ENCODE data around the gene GRIK1. TPM values are rescaled to one million over a fixed set of nuclear protein-coding genes. Genes with fewer than 3 reads are reported as not detected.

Gene GRIK1
- polyA plus RNA-seq, 1 donor from 2014 or later = 8.7 TPM

DNA sequence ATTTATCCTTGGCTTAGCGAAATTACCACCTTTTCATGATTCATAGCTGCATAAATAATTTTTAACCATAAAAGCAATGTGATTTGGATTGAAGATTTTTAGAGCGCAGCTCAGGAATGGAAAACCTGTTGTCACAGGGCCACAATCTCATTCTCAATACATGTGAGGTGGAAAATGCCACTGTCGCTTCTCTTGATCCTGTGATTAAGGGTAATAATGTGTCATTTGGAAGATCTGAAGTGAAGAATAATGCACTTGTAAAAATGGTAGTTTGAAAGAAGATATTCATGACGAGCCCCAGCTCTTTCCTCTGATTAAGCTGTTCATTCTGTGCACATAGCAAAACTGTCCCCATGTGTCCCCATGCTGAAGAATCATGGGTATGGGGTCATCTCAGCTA, 410.7 kb downstream of the GRIK1 start:
- no peak overlapping the region for H2AFZ ChIP-seq (ENCODE audit: low read depth, low read length)
- H3F3A ChIP-seq (ENCODE audit: insufficient read depth, low read length, poor library complexity, severe bottlenecking) = no peaks in the 10 kb centered on the region
- no peaks in the 10 kb centered on the region for H4K20me1 ChIP-seq (ENCODE audit: insufficient read depth)
- no peak overlapping the region for H3K9ac ChIP-seq (ENCODE audit: low read length)
- H3K9me3 ChIP-seq (ENCODE audit: low read length) = no peaks in the 10 kb centered on the region
- no peaks in the 10 kb centered on the region for H3K79me2 ChIP-seq (replicated peaks; ENCODE audit: insufficient read depth, low read length)
- H3K4me2 ChIP-seq (ENCODE audit: low read length) = no peak overlapping the region
- H3K27me3 ChIP-seq (ENCODE audit: insufficient read depth, low read depth, low read length) = no peaks in the 10 kb centered on the region
- H3K36me3 ChIP-seq (ENCODE audit: insufficient read depth, low read length) = no peaks in the 10 kb centered on the region
- no peak for TF ChIP-seq MXI1 (conservative IDR thresholded peaks at IDR 0.05; ENCODE audit: poor library complexity, severe bottlenecking)
- TF ChIP-seq, protein P1, sequence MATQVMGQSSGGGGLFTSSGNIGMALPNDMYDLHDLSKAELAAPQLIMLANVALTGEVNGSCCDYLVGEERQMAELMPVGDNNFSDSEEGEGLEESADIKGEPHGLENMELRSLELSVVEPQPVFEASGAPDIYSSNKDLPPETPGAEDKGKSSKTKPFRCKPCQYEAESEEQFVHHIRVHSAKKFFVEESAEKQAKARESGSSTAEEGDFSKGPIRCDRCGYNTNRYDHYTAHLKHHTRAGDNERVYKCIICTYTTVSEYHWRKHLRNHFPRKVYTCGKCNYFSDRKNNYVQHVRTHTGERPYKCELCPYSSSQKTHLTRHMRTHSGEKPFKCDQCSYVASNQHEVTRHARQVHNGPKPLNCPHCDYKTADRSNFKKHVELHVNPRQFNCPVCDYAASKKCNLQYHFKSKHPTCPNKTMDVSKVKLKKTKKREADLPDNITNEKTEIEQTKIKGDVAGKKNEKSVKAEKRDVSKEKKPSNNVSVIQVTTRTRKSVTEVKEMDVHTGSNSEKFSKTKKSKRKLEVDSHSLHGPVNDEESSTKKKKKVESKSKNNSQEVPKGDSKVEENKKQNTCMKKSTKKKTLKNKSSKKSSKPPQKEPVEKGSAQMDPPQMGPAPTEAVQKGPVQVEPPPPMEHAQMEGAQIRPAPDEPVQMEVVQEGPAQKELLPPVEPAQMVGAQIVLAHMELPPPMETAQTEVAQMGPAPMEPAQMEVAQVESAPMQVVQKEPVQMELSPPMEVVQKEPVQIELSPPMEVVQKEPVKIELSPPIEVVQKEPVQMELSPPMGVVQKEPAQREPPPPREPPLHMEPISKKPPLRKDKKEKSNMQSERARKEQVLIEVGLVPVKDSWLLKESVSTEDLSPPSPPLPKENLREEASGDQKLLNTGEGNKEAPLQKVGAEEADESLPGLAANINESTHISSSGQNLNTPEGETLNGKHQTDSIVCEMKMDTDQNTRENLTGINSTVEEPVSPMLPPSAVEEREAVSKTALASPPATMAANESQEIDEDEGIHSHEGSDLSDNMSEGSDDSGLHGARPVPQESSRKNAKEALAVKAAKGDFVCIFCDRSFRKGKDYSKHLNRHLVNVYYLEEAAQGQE (IDR thresholded peaks at IDR 0.05; ENCODE audit: borderline replicate concordance) = peak; percentile 57
- peak; percentile 80 for TF ChIP-seq POLR2AphosphoS5 (IDR thresholded peaks at IDR 0.05)
- TF ChIP-seq EP300 (conservative IDR thresholded peaks at IDR 0.05; ENCODE audit: poor library complexity, severe bottlenecking) = peak; percentile 37
- peak overlapping the region; percentile 13 for H3K27ac ChIP-seq (ENCODE audit: low read length)
- no peaks in the 10 kb centered on the region for H3K9me2 ChIP-seq (ENCODE audit: insufficient read depth, low read length)
- no peak overlapping the region for H3K4me3 ChIP-seq (ENCODE audit: low read length)

DNA sequence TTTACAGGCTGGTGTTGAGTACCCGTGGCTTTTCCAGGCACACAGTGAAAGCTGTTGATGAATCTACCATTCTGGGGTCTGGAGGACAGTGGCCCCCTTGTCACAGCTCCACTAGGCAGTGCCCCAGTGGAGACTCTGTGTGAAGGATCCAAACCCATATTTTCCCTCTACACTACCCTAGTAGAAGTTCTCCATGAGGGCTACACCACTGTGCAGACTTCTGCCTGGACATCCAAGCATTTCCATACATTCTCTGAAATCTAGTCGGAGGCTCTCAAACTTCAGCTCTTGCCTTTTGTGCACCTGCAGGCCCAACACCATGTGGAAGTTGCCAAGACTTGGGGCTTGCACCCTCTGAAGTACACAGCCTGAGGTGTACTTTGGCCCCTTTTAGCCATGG, 413.3 kb downstream of the GRIK1 start:
- no peak for TF ChIP-seq RAD21 (conservative IDR thresholded peaks at IDR 0.05)
- Histone ChIP-seq H3K36me3 (ENCODE audit: insufficient read depth, low read length) (no peaks in the 10 kb centered on the region), H3K4me2 (ENCODE audit: low read length) (no peak overlapping the region), H3F3A (ENCODE audit: insufficient read depth, low read length, poor library complexity, severe bottlenecking) (no peaks in the 10 kb centered on the region), H3K9me2 (ENCODE audit: insufficient read depth, low read length) (no peaks in the 10 kb centered on the region), H3K4me3 (ENCODE audit: low read length) (no peak overlapping the region), H2AFZ (ENCODE audit: low read depth, low read length) (no peak overlapping the region), H3K9ac (ENCODE audit: low read length) (no peak overlapping the region), H3K79me2 (replicated peaks; ENCODE audit: insufficient read depth, low read length) (no peaks in the 10 kb centered on the region), H3K27ac (ENCODE audit: low read length) (no peak overlapping the region), H3K27me3 (ENCODE audit: insufficient read depth, low read depth, low read length) (no peaks in the 10 kb centered on the region), H4K20me1 (ENCODE audit: insufficient read depth) (no peaks in the 10 kb centered on the region), H3K9me3 (ENCODE audit: low read length) (peaks cover 4% of the 10 kb centered on the region)

DNA sequence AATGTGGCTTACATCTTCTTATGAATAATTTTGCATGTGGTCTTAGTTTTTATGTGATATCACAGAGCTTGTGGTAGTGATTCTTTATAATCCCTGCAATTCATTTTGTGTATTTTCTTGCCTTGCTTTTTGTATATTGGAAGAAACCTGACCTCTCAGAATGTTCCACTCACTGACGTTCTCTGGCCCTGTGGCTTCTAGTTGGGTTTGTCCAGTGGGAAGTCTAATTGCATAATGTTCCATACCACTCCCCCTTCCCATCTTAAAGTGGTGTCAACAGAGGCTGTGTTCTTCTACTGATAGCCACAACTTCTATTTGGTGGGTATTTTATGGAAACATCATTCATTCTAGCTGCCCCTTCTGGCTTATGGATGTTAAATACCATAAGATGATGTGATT, 415.7 kb downstream of the GRIK1 start:
- Histone ChIP-seq H3K27ac (ENCODE audit: low read length) (no peak overlapping the region), H3F3A (ENCODE audit: insufficient read depth, low read length, poor library complexity, severe bottlenecking) (no peaks in the 10 kb centered on the region), H3K27me3 (ENCODE audit: insufficient read depth, low read depth, low read length) (no peaks in the 10 kb centered on the region), H3K9me2 (ENCODE audit: insufficient read depth, low read length) (no peaks in the 10 kb centered on the region), H3K36me3 (ENCODE audit: insufficient read depth, low read length) (no peaks in the 10 kb centered on the region), H3K9me3 (ENCODE audit: low read length) (peaks cover 4% of the 10 kb centered on the region), H4K20me1 (ENCODE audit: insufficient read depth) (no peaks in the 10 kb centered on the region), H2AFZ (ENCODE audit: low read depth, low read length) (no peak overlapping the region), H3K79me2 (replicated peaks; ENCODE audit: insufficient read depth, low read length) (no peaks in the 10 kb centered on the region), H3K4me3 (ENCODE audit: low read length) (no peak overlapping the region), H3K9ac (ENCODE audit: low read length) (no peak overlapping the region), H3K4me2 (ENCODE audit: low read length) (no peak overlapping the region)
- no peak for TF ChIP-seq POLR2AphosphoS5 (IDR thresholded peaks at IDR 0.05)
- TF ChIP-seq, protein P1 (IDR thresholded peaks at IDR 0.05; ENCODE audit: borderline replicate concordance) = no peak
- TF ChIP-seq, protein P2, sequence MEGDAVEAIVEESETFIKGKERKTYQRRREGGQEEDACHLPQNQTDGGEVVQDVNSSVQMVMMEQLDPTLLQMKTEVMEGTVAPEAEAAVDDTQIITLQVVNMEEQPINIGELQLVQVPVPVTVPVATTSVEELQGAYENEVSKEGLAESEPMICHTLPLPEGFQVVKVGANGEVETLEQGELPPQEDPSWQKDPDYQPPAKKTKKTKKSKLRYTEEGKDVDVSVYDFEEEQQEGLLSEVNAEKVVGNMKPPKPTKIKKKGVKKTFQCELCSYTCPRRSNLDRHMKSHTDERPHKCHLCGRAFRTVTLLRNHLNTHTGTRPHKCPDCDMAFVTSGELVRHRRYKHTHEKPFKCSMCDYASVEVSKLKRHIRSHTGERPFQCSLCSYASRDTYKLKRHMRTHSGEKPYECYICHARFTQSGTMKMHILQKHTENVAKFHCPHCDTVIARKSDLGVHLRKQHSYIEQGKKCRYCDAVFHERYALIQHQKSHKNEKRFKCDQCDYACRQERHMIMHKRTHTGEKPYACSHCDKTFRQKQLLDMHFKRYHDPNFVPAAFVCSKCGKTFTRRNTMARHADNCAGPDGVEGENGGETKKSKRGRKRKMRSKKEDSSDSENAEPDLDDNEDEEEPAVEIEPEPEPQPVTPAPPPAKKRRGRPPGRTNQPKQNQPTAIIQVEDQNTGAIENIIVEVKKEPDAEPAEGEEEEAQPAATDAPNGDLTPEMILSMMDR (IDR thresholded peaks at IDR 0.05; ENCODE audit: poor library complexity, severe bottlenecking) = no peak
- no peak for TF ChIP-seq TAF1 (IDR thresholded peaks at IDR 0.05; ENCODE audit: low read depth)
- no peak for TF ChIP-seq EZH2 (IDR thresholded peaks at IDR 0.05; ENCODE audit: borderline replicate concordance, insufficient read depth, low read length, poor library complexity, severe bottlenecking)
- no peak for TF ChIP-seq RAD21 (conservative IDR thresholded peaks at IDR 0.05)
- no peak for TF ChIP-seq EP300 (conservative IDR thresholded peaks at IDR 0.05; ENCODE audit: poor library complexity, severe bottlenecking)
- TF ChIP-seq MXI1 (conservative IDR thresholded peaks at IDR 0.05; ENCODE audit: poor library complexity, severe bottlenecking) = no peak
- no peak for TF ChIP-seq SMC3 (conservative IDR thresholded peaks at IDR 0.05; ENCODE audit: poor library complexity)
